Keratinocyte (primary cell): ENCODE measurements around the gene NHERF2. TPM values are rescaled to one million over a fixed set of nuclear protein-coding genes. Genes with fewer than 3 reads are reported as not detected.
A peak's percentile ranks its signal among the peaks of the same experiment; 100 is the strongest.

Source experiments
- DNase-seq: peaks from one replicate; pipeline ENCODE4 v3.0.0-alpha.2; 2011; ENCODE audit warnings: low read depth, missing footprints, low spot score
- FAIRE-seq: peaks from 2 replicates; lab custom pipeline; 2011; peaks lifted over from hg19 to GRCh38; lab: Jason Lieb, UNC
- H2AFZ ChIP-seq: 2 replicates; pipeline ENCODE4 v1.6.0; 2012; ENCODE audit warnings: low read length, control low read depth, inconsistent platforms; ENCODE audit not compliant: control insufficient read depth
- H3K27ac ChIP-seq: 2 replicates; pipeline ENCODE4 v1.5.1; 2011; ENCODE audit warnings: low read length; ENCODE audit not compliant: control insufficient read depth, insufficient read depth
- H3K27me3 ChIP-seq: 3 replicates; pipeline ENCODE4 v1.6.0; 2011; ENCODE audit warnings: low read length; ENCODE audit not compliant: control insufficient read depth, insufficient read depth; ENCODE audit errors: extremely low read depth
- H3K36me3 ChIP-seq, 2 experiments: 2 replicates in 1 of 2; 3 replicates in 1 of 2; pipeline ENCODE4 v1.5.1; 2011; ENCODE audit warnings: low read length in 2 of 2, mild to moderate bottlenecking in 1 of 2; ENCODE audit not compliant: control insufficient read depth in 2 of 2, insufficient read depth in 2 of 2; ENCODE audit errors: extremely low read depth in 1 of 2
- H3K4me1 ChIP-seq: 3 replicates; pipeline ENCODE4 v1.5.1; 2011; ENCODE audit warnings: low read length; ENCODE audit not compliant: control insufficient read depth, insufficient read depth; ENCODE audit errors: extremely low read depth
- H3K4me2 ChIP-seq: 3 replicates; pipeline ENCODE4 v1.6.0; 2011; ENCODE audit warnings: low read depth, low read length; ENCODE audit not compliant: control insufficient read depth, insufficient read depth; ENCODE audit errors: extremely low read depth
- H3K4me3 ChIP-seq, 3 experiments: fragments of 200-600 bp in 1 of 3; sonication (generic) in 1 of 3; 2 replicates in 2 of 3; 3 replicates in 1 of 3; pipeline ENCODE4 v1.5.1; 2011 to 2016; ENCODE audit warnings: low read length in 3 of 3, mild to moderate bottlenecking in 3 of 3, control low read depth in 2 of 3, inconsistent platforms in 1 of 3, low read depth in 1 of 3, mixed read lengths in 1 of 3, mixed run types in 1 of 3, moderate library complexity in 1 of 3; ENCODE audit not compliant: control insufficient read depth in 2 of 3, insufficient read depth in 2 of 3; ENCODE audit errors: extremely low read depth in 1 of 3
- H3K79me2 ChIP-seq: 2 replicates; pipeline ENCODE4 v1.6.0; 2012; ENCODE audit warnings: low read length; ENCODE audit not compliant: control insufficient read depth, insufficient read depth
- H3K9ac ChIP-seq: 3 replicates; pipeline ENCODE4 v1.6.0; 2011; ENCODE audit warnings: low read length; ENCODE audit not compliant: control insufficient read depth, insufficient read depth; ENCODE audit errors: extremely low read depth
- H3K9me1 ChIP-seq: 3 replicates; pipeline ENCODE4 v1.6.0; 2011; ENCODE audit warnings: low read length; ENCODE audit not compliant: control insufficient read depth, insufficient read depth; ENCODE audit errors: extremely low read depth
- H3K9me3 ChIP-seq: 2 replicates; pipeline ENCODE4 v1.5.1; 2012; ENCODE audit warnings: low read depth, low read length; ENCODE audit not compliant: control insufficient read depth
- H4K20me1 ChIP-seq: 3 replicates; pipeline ENCODE4 v1.6.0; 2011; ENCODE audit warnings: low read length; ENCODE audit not compliant: control insufficient read depth, insufficient read depth; ENCODE audit errors: extremely low read depth
- CTCF ChIP-seq, 3 experiments: IDR thresholded peaks in 1 of 3; conservative IDR thresholded peaks in 1 of 3; optimal IDR thresholded peaks in 1 of 3; 2 replicates in 2 of 3; 3 replicates in 1 of 3; pipeline versions ENCODE3 to v1.5.1; 2011; ENCODE audit warnings: low read length in 3 of 3, mild to moderate bottlenecking in 3 of 3, moderate library complexity in 2 of 3, control low read depth in 1 of 3, inconsistent platforms in 1 of 3; ENCODE audit not compliant: insufficient read depth in 2 of 3; ENCODE audit errors: extremely low read depth in 1 of 3
- EZH2 ChIP-seq: IDR thresholded peaks from one replicate; pipeline ENCODE4 v1.6.1; 2012; ENCODE audit warnings: inconsistent platforms, mild to moderate bottlenecking, low read length, moderate library complexity
- dilution Hi-C: fragments of 300-500 bp; cut with MboI; formaldehyde crosslinking; loops from one replicate; pipeline ENCODE4 v1.7.0; 2020; ENCODE audit warnings: low sequenced_read_pairs; ENCODE audit not compliant: extremely low pct_ligation_motif_present
- polyA plus RNA-seq, 5 experiments: library from polyadenylated mRNA; depleted of rRNA in 3 of 5; stranded (reverse) in 3 of 5; stranded (forward) in 1 of 5; unstranded in 1 of 5; fragments of >200 nt; gene quantifications; 1 replicate in 1 of 5; 2 replicates in 3 of 5; 3 replicates in 1 of 5; pipeline versions ENCODE4 v1.2.1 to v1.2.3, GENCODE V29; 2011 to 2012; ENCODE audit warnings: missing spikeins in 2 of 5, low read depth in 1 of 5, low replicate concordance in 1 of 5

NHERF2 gene
- polyA plus RNA-seq, 1 donor (not counting 4 experiments of a cell fraction or from before 2014, with no cell fraction given) = 5.9 TPM

- no peak for TF ChIP-seq CTCF (optimal IDR thresholded peaks at IDR 0.05 in 1 of 3, IDR thresholded peaks at IDR 0.05 in 1 of 3, conservative IDR thresholded peaks at IDR 0.05 in 1 of 3; ENCODE audit: extremely low read depth in 1 of 3, insufficient read depth in 2 of 3, low read length in 3 of 3)
- TF ChIP-seq EZH2 = peak; percentile 82
- Histone ChIP-seq H3K4me2 (peak within 1 kb of the TSS; percentile 66), H3K9ac (peak within 1 kb of the TSS; percentile 28), H2AFZ (no peak within 1 kb of the TSS), H3K36me3 (peaks cover 7 to 14% of the 10 kb centered on the region in 2 experiments), H3K4me1 (peaks cover 38% of the 10 kb centered on the region), H3K9me1 (peaks cover 2% of the 10 kb centered on the region), H3K27ac (no peak within 1 kb of the TSS), H3K27me3 (peaks cover 30% of the 10 kb centered on the region), H4K20me1 (no peaks in the 10 kb centered on the region), H3K4me3 (peak within 1 kb of the TSS in 2 of 3 experiments; percentile 20 to 53), H3K79me2 (peaks cover 2% of the 10 kb centered on the region), H3K9me3 (no peaks in the 10 kb centered on the region)
- FAIRE-seq (no peak), DNase-seq (no peak)
- dilution Hi-C loops = no loop called here
Observed at GRCh38 chr16:1989209-1990100, 37.2 kb upstream of the NHERF2 start, which contains the start of gene SYNGR3. Gene SYNGR3 (plus strand): TSS chr16:1989970. CDS start chr16:1990103, 133 bp downstream.

DNA sequence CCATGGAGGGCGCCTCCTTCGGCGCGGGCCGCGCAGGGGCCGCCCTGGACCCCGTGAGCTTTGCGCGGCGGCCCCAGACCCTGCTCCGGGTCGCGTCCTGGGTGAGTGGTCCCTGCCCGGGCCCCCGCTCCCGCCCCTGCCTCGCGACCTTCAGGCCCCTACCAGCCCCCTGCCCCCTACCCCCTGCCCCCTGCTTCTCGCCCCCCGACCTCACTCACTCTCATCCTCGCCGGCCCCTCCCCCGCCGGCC is 36.7 kb upstream of the NHERF2 start:
- H3K4me3 ChIP-seq = peak overlapping the region in 1 of 3 experiments; percentile 53
- H3K27ac ChIP-seq = no peak overlapping the region
- H3K9me1 ChIP-seq = peaks cover under 1% of the 10 kb centered on the region
- H3K9me3 ChIP-seq = no peaks in the 10 kb centered on the region
- H3K9ac ChIP-seq = no peak overlapping the region
- peaks cover 7 to 14% of the 10 kb centered on the region in 2 experiments for H3K36me3 ChIP-seq
- no peak for FAIRE-seq
- peaks cover 33% of the 10 kb centered on the region for H3K4me1 ChIP-seq
- no peak for TF ChIP-seq EZH2
- TF ChIP-seq CTCF (optimal IDR thresholded peaks at IDR 0.05 in 1 of 3, IDR thresholded peaks at IDR 0.05 in 1 of 3, conservative IDR thresholded peaks at IDR 0.05 in 1 of 3; ENCODE audit: extremely low read depth in 1 of 3, insufficient read depth in 2 of 3, low read length in 3 of 3) = no peak
- H3K79me2 ChIP-seq = no peaks in the 10 kb centered on the region
- H3K27me3 ChIP-seq = peaks cover 30% of the 10 kb centered on the region
- no peak overlapping the region for H2AFZ ChIP-seq
- no peak for DNase-seq
- no peaks in the 10 kb centered on the region for H4K20me1 ChIP-seq
- dilution Hi-C loops = no loop called here
- no peak overlapping the region for H3K4me2 ChIP-seq
